Liver (tissue), 9 donors: ENCODE results near the gene PTK6. TPM values are rescaled to one million over a fixed set of nuclear protein-coding genes. Genes with fewer than 3 reads are reported as not detected.

ENCODE experiments used
- DNase-seq: peaks from one replicate; pipeline ENCODE4 v3.0.0-alpha.2; 2017; ENCODE audit warnings: low spot score
- H3K27ac ChIP-seq, 2 donors: one replicate each; pipeline ENCODE4 v1.7.0; 2013; ENCODE audit warnings: inconsistent platforms in 2 of 2, low read length in 2 of 2, control low read depth in 1 of 2, low read depth in 1 of 2, mild to moderate bottlenecking in 1 of 2
- H3K27me3 ChIP-seq, 4 donors: one replicate each; pipeline versions ENCODE4 v1.6.1 to v1.7.0; 2013; ENCODE audit warnings: low read length in 3 of 4, inconsistent platforms in 1 of 4, mild to moderate bottlenecking in 1 of 4, moderate library complexity in 1 of 4; ENCODE audit not compliant: control insufficient read depth in 4 of 4, insufficient read depth in 4 of 4
- H3K36me3 ChIP-seq, 4 donors: one replicate each; pipeline versions ENCODE4 v1.6.1 to v1.7.0; 2013; ENCODE audit warnings: low read length in 3 of 4, mild to moderate bottlenecking in 3 of 4, low read depth in 1 of 4, moderate library complexity in 1 of 4; ENCODE audit not compliant: control insufficient read depth in 4 of 4, insufficient read depth in 3 of 4
- H3K4me1 ChIP-seq, 4 donors: one replicate each; pipeline versions ENCODE4 v1.6.1 to v1.7.0; 2013; ENCODE audit warnings: low read length in 3 of 4, mild to moderate bottlenecking in 3 of 4, moderate library complexity in 1 of 4; ENCODE audit not compliant: control insufficient read depth in 4 of 4, insufficient read depth in 4 of 4
- H3K4me3 ChIP-seq, 3 donors: one replicate each; pipeline versions ENCODE4 v1.6.1 to v1.7.0; 2013; ENCODE audit warnings: low read length in 3 of 3, control low read depth in 1 of 3, low read depth in 1 of 3, mild to moderate bottlenecking in 1 of 3
- H3K9ac ChIP-seq, 2 donors: one replicate each; pipeline ENCODE4 v1.7.0; 2013; ENCODE audit warnings: low read length in 2 of 2, mild to moderate bottlenecking in 2 of 2, moderate library complexity in 2 of 2, control low read depth in 1 of 2, low read depth in 1 of 2
- H3K9me3 ChIP-seq, 4 donors: one replicate each; pipeline versions ENCODE4 v1.6.1 to v1.7.0; 2013; ENCODE audit warnings: low read length in 3 of 4; ENCODE audit not compliant: control insufficient read depth in 4 of 4
- ATF3 ChIP-seq: IDR thresholded peaks from 2 replicates; pipeline ENCODE4 v1.6.1; 2016; ENCODE audit warnings: antibody characterized with exemption
- FOXA2 ChIP-seq: IDR thresholded peaks from 2 replicates; pipeline ENCODE4 v1.6.1; 2016; ENCODE audit warnings: antibody characterized with exemption
- HNF4G ChIP-seq: IDR thresholded peaks from 2 replicates; pipeline ENCODE4 v1.6.1; 2016; ENCODE audit warnings: antibody characterized with exemption
- JUND ChIP-seq, 2 donors: IDR thresholded peaks; 2 replicates each; pipeline ENCODE4 v1.6.1; 2016; ENCODE audit warnings: antibody characterized with exemption in 2 of 2
- RAD21 ChIP-seq, 2 donors: IDR thresholded peaks; 2 replicates each; pipeline ENCODE4 v1.6.1; 2016; ENCODE audit warnings: antibody characterized with exemption in 2 of 2, mild to moderate bottlenecking in 2 of 2
- RXRA ChIP-seq, 2 donors: IDR thresholded peaks; 2 replicates each; pipeline ENCODE4 v1.6.1; 2017 to 2018; ENCODE audit warnings: antibody characterized with exemption in 2 of 2, mild to moderate bottlenecking in 1 of 2
- SP1 ChIP-seq: IDR thresholded peaks from 2 replicates; pipeline ENCODE4 v1.6.1; 2018; ENCODE audit warnings: antibody characterized with exemption, mild to moderate bottlenecking
- YY1 ChIP-seq: IDR thresholded peaks from 2 replicates; pipeline ENCODE4 v1.6.1; 2016; ENCODE audit warnings: antibody characterized with exemption, mild to moderate bottlenecking
- ZBTB33 ChIP-seq: IDR thresholded peaks from 2 replicates; pipeline ENCODE4 v1.6.1; 2016; ENCODE audit warnings: antibody characterized with exemption
- WGBS: extraction: QIAGEN DNeasy Blood & Tissue Kit; methylation state at CpG from one replicate; pipeline ENCODE4 v1.1.7; 2013; 5-methylcytosine and 5-hydroxymethylcytosine counted together
- polyA plus RNA-seq, 2 donors: library from polyadenylated mRNA; stranded (reverse) in 1 of 2; unstranded in 1 of 2; fragments of 200-250 nt in 1 of 2; fragments of >200 nt in 1 of 2; fragmentation: Nextera tagmentation in 1 of 2; extraction: Ambion mirVana in 1 of 2; gene quantifications; one replicate each; pipeline versions ENCODE4 v1.2.1 to v1.2.3, GENCODE V29; 2013 to 2015
- total RNA-seq, 2 donors: library from RNA; depleted of rRNA; stranded (reverse); fragments of >200 nt; gene quantifications; one replicate each; pipeline ENCODE4 v1.2.3, GENCODE V29; 2014
- donor health status: healthy.
- donor health status: healthy.
- donor health status: healthy.
- donor health status: healthy.
- donor health status: healthy.

PTK6 gene
- total and polyA plus RNA-seq, 4 donors = 0.05 to 1.2 (median 0.23) TPM

GRCh38 chr20:63553933-63554290 is 16.7 kb upstream of the PTK6 start, which contains the start of gene FNDC11:
FNDC11 (plus strand) TSS chr20:63554159; CDS start chr20:63555664, 1,505 bp downstream.
- Histone ChIP-seq H3K27me3 (peaks cover 0 to 2% (median 0%) of the 10 kb centered on the region in 4 donors), H3K9ac (no peak within 1 kb of the TSS), H3K4me3 (peak within 1 kb of the TSS in 1 of 3 donors; percentile 47), H3K36me3 (no peaks in the 10 kb centered on the region), H3K4me1 (peaks cover 0 to 2% (median 0%) of the 10 kb centered on the region in 4 donors), H3K9me3 (peaks cover 0 to 1% (median 0%) of the 10 kb centered on the region in 4 donors), H3K27ac (no peak within 1 kb of the TSS)
- no peak for DNase-seq
- WGBS = 6% methylated on average over 34 of the region's 34 CpGs
- TF ChIP-seq ATF3 (no peak), RXRA (IDR thresholded peaks at IDR 0.05) (no peak), YY1 (no peak), FOXA2 (no peak), ZBTB33 (no peak), JUND (IDR thresholded peaks at IDR 0.05) (no peak), HNF4G (no peak), RAD21 (IDR thresholded peaks at IDR 0.05) (no peak)

- H3K27ac ChIP-seq = no peak overlapping the region
- peaks cover 0 to 1% (median 0%) of the 10 kb centered on the region in 4 donors for H3K9me3 ChIP-seq
- peak overlapping the region in 1 of 3 donors; percentile 47 for H3K4me3 ChIP-seq
- H3K27me3 ChIP-seq = peaks cover 0 to 2% (median 0%) of the 10 kb centered on the region in 4 donors
- TF ChIP-seq RAD21 (IDR thresholded peaks at IDR 0.05) = no peak
- TF ChIP-seq SP1 = peak; percentile 20
- DNase-seq = peak; percentile 58
- H3K4me1 ChIP-seq = peaks cover 0 to 2% (median 0%) of the 10 kb centered on the region in 4 donors
- WGBS = 6% methylated on average over 37 of the region's 37 CpGs
- H3K36me3 ChIP-seq = no peaks in the 10 kb centered on the region
- H3K9ac ChIP-seq = no peak overlapping the region
Measured at GRCh38 chr20:63553251-63553932, 16.2 kb upstream of the PTK6 start.

- H3K9me3 ChIP-seq = peaks cover 0 to 1% (median 0%) of the 10 kb centered on the region in 4 donors
- H3K36me3 ChIP-seq = no peaks in the 10 kb centered on the region
- WGBS = 52% methylated on average over 15 of the region's 15 CpGs
- H3K9ac ChIP-seq = no peak overlapping the region
- H3K27ac ChIP-seq = no peak overlapping the region
- DNase-seq = no peak
- peaks cover 0 to 2% (median 0%) of the 10 kb centered on the region in 4 donors for H3K27me3 ChIP-seq
- no peak overlapping the region for H3K4me3 ChIP-seq
- no peak for TF ChIP-seq YY1
- no peak for TF ChIP-seq HNF4G
- no peak for TF ChIP-seq ZBTB33
- no peak for TF ChIP-seq SP1
- H3K4me1 ChIP-seq = peaks cover 0 to 2% (median 0%) of the 10 kb centered on the region in 4 donors
Measured at GRCh38 chr20:63552481-63553249, 15.5 kb upstream of the PTK6 start.
